ENCODE results near the gene USP48.

Gene USP48

GRCh38 chr1:21641537-21641936 is 141.4 kb downstream of the USP48 start:
- DNase-seq: no peak
- TF ChIP-seq, protein P1, sequence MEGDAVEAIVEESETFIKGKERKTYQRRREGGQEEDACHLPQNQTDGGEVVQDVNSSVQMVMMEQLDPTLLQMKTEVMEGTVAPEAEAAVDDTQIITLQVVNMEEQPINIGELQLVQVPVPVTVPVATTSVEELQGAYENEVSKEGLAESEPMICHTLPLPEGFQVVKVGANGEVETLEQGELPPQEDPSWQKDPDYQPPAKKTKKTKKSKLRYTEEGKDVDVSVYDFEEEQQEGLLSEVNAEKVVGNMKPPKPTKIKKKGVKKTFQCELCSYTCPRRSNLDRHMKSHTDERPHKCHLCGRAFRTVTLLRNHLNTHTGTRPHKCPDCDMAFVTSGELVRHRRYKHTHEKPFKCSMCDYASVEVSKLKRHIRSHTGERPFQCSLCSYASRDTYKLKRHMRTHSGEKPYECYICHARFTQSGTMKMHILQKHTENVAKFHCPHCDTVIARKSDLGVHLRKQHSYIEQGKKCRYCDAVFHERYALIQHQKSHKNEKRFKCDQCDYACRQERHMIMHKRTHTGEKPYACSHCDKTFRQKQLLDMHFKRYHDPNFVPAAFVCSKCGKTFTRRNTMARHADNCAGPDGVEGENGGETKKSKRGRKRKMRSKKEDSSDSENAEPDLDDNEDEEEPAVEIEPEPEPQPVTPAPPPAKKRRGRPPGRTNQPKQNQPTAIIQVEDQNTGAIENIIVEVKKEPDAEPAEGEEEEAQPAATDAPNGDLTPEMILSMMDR (IDR thresholded peaks at IDR 0.05): no peak
- no peak overlapping the region for H3K4me3 ChIP-seq
- intact Hi-C loops (cut with DNase I; ENCODE audit: low total_unique reads): no loop called here
- H3K9me3 ChIP-seq: no peaks in the 10 kb centered on the region
- H3K36me3 ChIP-seq: no peaks in the 10 kb centered on the region
- H3K27me3 ChIP-seq: peaks cover 0 to 58% of the 10 kb centered on the region in 2 donors
- H3K27ac ChIP-seq: no peak overlapping the region
- H3K4me1 ChIP-seq: peaks cover 0 to 8% (median 0%) of the 10 kb centered on the region in 4 donors

GRCh38 chr1:21641076-21641475 is 141.9 kb downstream of the USP48 start:
- no peaks in the 10 kb centered on the region for H3K9me3 ChIP-seq
- no peak overlapping the region for H3K27ac ChIP-seq
- no peaks in the 10 kb centered on the region for H3K36me3 ChIP-seq
- H3K4me3 ChIP-seq: no peak overlapping the region
- peaks cover 0 to 54% of the 10 kb centered on the region in 2 donors for H3K27me3 ChIP-seq
- intact Hi-C loops (cut with DNase I; ENCODE audit: low total_unique reads): no loop called here
- DNase-seq: no peak
- TF ChIP-seq, protein P1 (IDR thresholded peaks at IDR 0.05): no peak
- peaks cover 0 to 8% (median 0%) of the 10 kb centered on the region in 4 donors for H3K4me1 ChIP-seq

DNA sequence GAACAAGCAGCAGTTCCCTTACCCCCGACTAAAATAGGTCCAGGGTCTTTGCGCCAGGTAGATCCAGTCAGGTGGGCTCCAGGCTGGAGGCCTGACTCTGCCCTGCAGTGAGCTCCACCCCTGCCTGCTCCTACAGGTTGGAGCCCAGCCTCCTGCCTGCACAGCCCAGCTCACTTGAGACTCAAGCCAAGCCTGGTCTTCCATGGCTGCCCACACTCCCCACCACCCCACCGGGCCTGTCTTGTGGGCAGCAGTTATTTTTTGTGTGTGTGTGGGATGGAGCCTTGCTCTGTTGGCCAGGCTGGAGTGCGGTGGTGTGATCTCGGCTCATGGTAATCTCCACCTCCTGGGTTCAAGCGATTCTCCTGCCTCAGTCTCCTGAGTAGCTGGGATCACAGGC is 142.3 kb downstream of the USP48 start:
- Histone ChIP-seq H3K9me3 (no peaks in the 10 kb centered on the region), H3K36me3 (no peaks in the 10 kb centered on the region), H3K27ac (no peak overlapping the region), H3K4me1 (peaks cover 0 to 8% (median 0%) of the 10 kb centered on the region in 4 donors), H3K27me3 (peaks cover 0 to 54% of the 10 kb centered on the region in 2 donors), H3K4me3 (no peak overlapping the region)
- no peak for DNase-seq
- intact Hi-C loops (cut with DNase I; ENCODE audit: low total_unique reads): no loop called here
- TF ChIP-seq, protein P1 (IDR thresholded peaks at IDR 0.05): no peak

DNA sequence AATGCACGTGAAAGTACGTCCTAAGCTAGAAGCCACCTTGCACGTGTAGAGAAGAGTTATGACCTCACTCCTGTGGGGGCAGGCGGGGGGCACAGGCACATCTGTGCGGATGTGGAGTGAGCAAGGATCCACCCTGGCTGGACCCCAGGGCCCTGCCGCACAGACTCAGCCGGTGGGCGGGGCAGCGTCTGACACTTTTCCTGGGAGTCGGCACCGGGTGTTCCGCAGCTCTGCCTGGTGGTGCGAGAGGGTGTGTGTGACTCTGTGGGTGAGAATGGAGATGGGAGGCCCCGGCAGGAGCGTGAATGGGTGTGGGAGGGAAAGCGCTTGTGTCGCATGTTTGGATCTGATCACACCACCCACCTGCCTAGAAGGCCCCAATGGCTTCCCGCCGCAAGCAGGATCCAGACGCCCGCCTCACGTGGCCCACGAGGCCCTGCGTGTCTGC is 143.3 kb downstream of the USP48 start:
- H3K4me3 ChIP-seq: no peak overlapping the region
- H3K36me3 ChIP-seq: no peaks in the 10 kb centered on the region
- intact Hi-C loops (cut with DNase I; ENCODE audit: low total_unique reads): no loop called here
- H3K9me3 ChIP-seq: no peaks in the 10 kb centered on the region
- H3K4me1 ChIP-seq: peaks cover 0 to 8% (median 0%) of the 10 kb centered on the region in 4 donors
- H3K27ac ChIP-seq: no peak overlapping the region
- peaks cover 0 to 55% of the 10 kb centered on the region in 2 donors for H3K27me3 ChIP-seq
- no peak for DNase-seq
- TF ChIP-seq, protein P1 (IDR thresholded peaks at IDR 0.05): no peak

- H3K9me3 ChIP-seq: no peaks in the 10 kb centered on the region
- no peak overlapping the region for H3K27ac ChIP-seq
- intact Hi-C loops (cut with DNase I; ENCODE audit: low total_unique reads): no loop called here
- DNase-seq: no peak
- peaks cover 0 to 56% of the 10 kb centered on the region in 2 donors for H3K27me3 ChIP-seq
- peaks cover 0 to 8% (median 0%) of the 10 kb centered on the region in 4 donors for H3K4me1 ChIP-seq
- H3K36me3 ChIP-seq: no peaks in the 10 kb centered on the region
- TF ChIP-seq, protein P1 (IDR thresholded peaks at IDR 0.05): no peak
- H3K4me3 ChIP-seq: no peak overlapping the region
These were observed 144.2 kb downstream of the USP48 start for GRCh38 chr1:21638531-21639341.
